ENCODE measurements around the gene CYP2R1. TPM values are rescaled to one million over a fixed set of nuclear protein-coding genes. Genes with fewer than 3 reads are reported as not detected.

Gene CYP2R1, protein sequence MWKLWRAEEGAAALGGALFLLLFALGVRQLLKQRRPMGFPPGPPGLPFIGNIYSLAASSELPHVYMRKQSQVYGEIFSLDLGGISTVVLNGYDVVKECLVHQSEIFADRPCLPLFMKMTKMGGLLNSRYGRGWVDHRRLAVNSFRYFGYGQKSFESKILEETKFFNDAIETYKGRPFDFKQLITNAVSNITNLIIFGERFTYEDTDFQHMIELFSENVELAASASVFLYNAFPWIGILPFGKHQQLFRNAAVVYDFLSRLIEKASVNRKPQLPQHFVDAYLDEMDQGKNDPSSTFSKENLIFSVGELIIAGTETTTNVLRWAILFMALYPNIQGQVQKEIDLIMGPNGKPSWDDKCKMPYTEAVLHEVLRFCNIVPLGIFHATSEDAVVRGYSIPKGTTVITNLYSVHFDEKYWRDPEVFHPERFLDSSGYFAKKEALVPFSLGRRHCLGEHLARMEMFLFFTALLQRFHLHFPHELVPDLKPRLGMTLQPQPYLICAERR
- polyA plus RNA-seq (2013, experiment 1 of 2; ENCODE audit: insufficient read length) = 8.5 TPM
- polyA plus RNA-seq (2013, experiment 2 of 2; ENCODE audit: insufficient read length) = 7.8 TPM

GRCh38 chr11:14892036-14892556 is at the start of gene CYP2R1:
TSS of gene CYP2R1 (minus strand) at chr11:14892231. CDS start at chr11:14892205, 26 bp downstream.
- DNase-seq = peak; percentile 97

DNA sequence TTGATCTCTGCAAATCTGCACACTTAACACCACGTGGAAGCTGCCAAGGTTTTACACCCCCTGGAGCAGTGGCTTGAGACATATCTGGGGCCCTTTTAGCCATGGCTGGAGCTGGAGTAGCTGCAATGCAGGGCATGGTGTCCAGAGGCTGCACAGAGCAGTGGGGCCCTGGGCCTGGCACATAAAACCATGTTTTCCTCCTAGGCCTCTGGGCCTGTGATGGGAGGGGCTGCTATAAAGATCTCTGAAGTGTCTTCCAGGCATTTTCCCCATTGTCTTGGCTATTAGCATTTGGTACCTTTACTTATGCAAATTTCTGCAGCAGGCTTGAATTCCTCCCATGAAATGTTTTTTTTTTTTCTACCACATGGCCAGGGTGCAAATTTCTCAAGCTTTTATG is 46.9 kb upstream of the CYP2R1 start:
- DNase-seq = no peak

DNA sequence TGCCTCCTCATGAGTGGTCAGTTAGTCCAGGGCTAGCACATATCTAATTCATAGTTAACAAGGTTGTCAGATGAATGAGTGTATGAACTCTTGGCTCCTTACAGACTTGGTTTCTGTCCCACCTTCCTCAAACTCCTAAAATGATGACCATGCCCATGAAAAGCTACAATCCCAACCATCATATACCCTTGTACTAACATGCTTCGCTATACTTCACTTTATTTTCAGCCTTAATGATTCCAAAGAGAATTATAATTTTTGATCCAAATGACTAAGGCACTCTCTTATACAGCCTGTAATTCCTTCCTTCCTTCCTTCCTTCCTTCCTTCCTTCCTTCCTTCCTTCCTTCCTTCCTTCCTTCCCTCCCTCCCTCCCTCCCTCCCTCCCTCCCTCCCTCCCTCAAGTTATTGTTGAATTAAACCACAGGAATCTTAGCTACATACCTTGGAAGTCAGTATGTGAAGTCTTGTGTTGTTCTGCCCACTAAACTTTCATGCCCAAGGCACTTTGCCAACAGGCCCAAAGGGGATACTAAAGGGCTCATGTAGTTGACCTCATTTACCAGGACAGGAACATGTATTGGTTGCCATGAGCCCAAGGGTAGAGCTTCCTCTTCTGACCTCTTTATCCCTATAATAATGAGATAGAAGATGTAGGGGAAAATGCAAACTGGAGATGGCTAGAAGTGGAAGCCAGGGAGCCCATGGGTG is 42.8 kb upstream of the CYP2R1 start:
- DNase-seq = no peak

- no peak for DNase-seq
Measured at GRCh38 chr11:14932447-14932846, 40.4 kb upstream of the CYP2R1 start.

GRCh38 chr11:14930369-14930768 is 38.3 kb upstream of the CYP2R1 start:
- no peak for DNase-seq

DNA sequence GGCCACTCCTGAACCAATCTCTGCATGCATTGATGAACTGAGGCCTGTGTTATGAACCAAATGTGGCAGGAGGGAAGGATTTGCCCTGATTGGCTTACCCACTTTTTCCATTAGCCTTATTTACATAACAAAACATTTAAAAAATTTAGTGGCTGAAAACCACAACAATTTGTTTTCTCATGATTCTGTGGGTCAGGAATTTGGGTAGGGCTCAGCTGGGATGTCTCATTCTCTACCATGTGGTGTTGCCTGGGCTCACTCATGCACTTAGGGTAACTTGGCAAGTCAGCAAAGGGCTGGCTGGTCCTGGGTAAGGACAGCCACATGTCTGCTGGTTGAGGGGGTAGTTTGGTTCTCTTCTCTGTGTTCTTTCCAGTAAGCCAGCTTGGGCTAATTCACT is 35.1 kb upstream of the CYP2R1 start:
- peak; percentile 54 for DNase-seq

GRCh38 chr11:14924318-14924717 is 32.3 kb upstream of the CYP2R1 start:
- no peak for DNase-seq

DNA sequence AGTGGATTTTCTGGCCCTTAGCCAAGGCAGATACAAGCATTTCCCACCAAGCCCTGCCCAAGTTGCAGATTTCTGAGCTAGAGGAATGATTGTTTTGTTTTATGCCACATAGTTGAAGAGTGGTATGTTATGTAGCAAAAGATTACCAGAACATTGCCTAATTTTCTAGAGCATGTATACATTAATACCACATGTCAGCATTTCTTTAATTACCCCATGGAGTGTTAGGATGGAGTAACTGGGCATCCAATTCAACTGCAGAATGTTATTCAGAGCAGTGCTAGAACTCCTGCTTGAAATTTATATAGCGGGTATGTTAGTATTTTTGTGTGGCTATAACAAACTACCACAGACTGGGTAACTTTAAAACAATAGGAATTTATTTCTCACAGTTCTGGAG is 24.4 kb upstream of the CYP2R1 start:
- DNase-seq = no peak

- no peak for DNase-seq
Measured at GRCh38 chr11:14914536-14914935, 22.5 kb upstream of the CYP2R1 start.

DNA sequence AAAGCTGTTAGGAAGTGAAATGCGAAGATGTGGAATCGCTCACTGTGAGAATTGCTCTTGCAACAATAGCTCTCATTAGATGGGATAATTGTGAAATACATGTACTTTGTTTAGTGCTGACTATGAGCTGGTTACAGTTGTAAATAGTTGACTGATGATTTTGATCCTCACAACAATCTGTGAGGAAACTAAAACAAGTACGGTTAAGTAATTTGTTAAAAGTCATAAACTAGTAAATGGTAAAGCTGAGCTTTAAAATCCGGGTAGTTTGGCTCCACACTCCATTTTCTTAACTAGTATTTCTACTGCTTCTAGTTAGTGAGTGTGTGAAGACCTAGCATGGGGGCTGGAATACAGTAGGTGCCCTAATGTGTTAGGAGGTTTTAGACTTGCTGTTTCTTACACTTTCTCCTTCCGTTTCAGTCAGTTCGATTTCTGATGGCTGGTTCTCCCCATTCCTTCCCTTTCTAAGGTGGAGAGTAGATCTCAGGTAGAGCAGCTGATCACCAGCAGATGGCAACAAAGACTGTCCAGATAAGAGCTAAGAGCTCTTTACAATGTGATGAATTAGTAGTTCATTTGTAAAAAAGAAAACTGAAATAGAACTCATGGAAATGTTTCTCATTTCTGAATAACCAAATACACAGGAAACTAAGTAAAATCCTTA is 16.3 kb upstream of the CYP2R1 start:
- DNase-seq = peak; percentile 30

GRCh38 chr11:14907411-14908213 is 15.6 kb upstream of the CYP2R1 start:
- peak; percentile 28 for DNase-seq

GRCh38 chr11:14906993-14907392 is 15.0 kb upstream of the CYP2R1 start:
- DNase-seq = no peak

DNA sequence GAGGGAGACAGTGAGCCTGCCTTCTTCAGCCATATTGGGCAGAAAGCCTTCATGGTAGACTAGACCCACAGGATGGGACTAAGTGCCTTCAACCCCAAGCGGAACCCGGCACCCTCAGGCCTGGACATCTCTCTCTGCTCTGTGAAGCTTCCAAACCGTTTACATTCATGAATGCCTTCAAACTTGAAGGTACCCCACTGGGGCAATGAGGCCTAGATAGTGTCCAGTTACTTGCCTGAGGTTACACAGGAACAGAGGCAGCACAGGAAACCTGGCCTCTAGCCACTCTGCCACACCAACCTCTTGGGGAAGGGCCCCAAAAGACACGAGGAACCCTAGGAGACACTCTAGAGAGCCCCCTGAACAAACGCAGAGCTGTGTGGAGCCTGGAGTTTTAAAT is 14.5 kb upstream of the CYP2R1 start:
- DNase-seq = no peak

DNA sequence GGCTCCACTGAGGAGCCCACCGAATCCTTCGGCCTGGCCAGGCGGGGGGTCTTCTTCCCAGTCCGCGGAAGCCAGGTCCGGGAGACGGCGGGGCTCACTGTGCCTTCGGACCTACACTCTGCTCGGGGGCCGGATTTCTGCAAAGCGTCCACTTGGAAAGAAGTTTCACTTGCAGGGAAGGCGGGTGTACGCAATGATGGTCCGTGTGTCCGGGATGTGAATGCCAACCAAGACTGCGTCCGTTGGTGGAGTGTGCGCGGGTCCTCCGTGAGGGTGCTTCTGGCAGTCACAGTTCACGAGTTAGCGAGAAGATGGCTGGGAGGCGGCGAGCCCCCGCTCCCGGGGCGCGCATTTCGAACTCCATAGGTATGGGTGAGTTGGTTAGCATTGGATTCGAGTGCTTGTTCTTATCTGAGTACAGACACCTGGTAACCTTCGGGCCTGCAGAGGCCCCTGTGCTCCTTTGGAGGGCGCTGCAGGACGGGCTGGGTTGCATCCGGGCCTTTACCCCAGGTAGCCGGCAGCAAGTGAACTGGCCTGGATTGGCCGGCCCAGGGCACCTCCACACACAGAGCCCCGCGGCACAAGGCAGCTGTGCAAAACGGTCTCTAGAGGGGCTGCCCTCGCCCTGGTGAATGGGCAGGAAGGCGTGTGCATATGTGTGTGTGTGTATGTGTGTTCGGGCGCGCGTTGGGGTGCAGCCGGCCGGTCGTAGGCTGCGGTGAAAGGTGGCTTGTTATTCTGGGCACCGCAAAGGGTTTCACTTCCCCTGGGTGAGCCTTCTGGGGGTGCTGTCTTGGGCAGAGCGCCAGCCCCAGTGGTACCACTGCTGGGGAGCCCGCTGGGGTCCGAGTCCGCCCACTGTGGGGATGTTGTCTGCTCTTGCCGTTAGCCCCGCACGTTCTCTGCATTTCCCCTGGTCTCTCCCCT is 13.3 kb upstream of the CYP2R1 start:
- peak; percentile 6 for DNase-seq

- DNase-seq = peak; percentile 41
Measured at GRCh38 chr11:14904745-14905103, 12.7 kb upstream of the CYP2R1 start.

DNA sequence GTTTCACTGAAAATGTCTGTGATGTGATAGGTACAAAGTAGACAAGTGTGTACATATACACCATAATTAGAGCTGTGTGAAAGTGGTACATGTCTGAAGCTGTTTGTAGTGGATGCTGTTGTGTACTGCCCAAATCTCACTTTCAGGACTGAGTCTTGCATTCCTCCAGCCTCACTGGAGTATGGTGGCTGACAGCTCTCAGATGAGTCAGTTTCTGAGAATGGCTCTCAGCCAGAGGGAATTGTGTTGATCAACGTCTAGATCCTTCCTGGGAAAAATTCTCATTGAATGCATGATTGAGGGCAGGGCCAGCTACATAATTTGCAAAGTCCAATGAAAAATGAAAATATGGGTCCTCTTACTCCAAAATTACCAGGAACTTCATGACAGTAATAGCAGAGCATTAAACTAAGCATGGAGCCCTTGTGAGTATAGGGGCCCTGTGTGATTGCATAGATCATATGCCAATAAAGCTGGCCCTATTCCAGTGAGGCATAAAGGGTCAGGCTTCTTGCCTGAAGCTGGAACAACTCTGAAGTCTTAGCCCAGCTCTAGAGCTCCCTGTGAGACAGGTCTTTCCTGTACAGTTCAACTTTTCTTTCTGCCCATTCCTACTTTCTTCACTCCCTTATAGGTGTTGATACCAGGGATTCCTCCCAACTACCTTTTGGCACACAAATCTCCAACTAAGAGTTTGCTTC is 10.8 kb upstream of the CYP2R1 start:
- DNase-seq = peak; percentile 80

- no peak for DNase-seq
Measured at GRCh38 chr11:14898906-14899305, 6.9 kb upstream of the CYP2R1 start.

GRCh38 chr11:14898355-14898754 is 6.3 kb upstream of the CYP2R1 start:
- DNase-seq = no peak

- DNase-seq = peak; percentile 63
Measured at GRCh38 chr11:14894657-14895598, 2.9 kb upstream of the CYP2R1 start.

All from fibroblast of skin of back (primary cell).